SU-DHL-6 (cell line): ENCODE data around the gene RSPH1.

Experiments
- EZH2phosphoT487 ChIP-seq: fragments of 200-600 bp; sonication (generic), shearing (Covaris generic); conservative IDR thresholded peaks from 2 replicates; pipeline ENCODE4 v1.6.1; 2018; ENCODE audit warnings: mild to moderate bottlenecking, antibody characterized with exemption, low read length, moderate library complexity, mixed read lengths
- TF ChIP-seq, protein P1 (sequence below): fragments of 200-600 bp; sonication (generic); IDR thresholded peaks from one replicate; pipeline ENCODE4 v1.5.1; 2017; ENCODE audit warnings: antibody characterized with exemption, mild to moderate bottlenecking, low read length, moderate library complexity; ENCODE audit not compliant: insufficient read depth, poor library complexity, severe bottlenecking

DNA sequence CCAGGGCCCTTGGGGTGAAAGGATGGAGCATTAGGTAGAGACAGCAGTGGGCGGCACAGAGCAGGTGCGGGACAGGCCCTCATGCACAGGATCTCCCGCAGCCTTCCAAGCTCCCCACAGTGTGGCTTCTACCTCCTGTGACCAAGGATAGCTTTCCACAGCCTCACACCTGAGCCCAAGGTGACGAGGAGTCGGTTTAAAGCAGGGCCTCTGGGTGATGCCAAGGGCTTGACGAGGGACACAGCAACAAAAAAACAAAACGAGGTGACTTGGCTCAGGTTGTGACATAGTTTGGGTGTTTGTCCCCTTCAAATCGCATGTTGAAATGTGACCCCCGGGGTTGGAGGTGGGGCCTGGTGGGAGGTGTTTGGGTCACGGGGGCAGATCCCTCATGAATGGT is 15.3 kb downstream of the RSPH1 start:
- TF ChIP-seq, protein P1, sequence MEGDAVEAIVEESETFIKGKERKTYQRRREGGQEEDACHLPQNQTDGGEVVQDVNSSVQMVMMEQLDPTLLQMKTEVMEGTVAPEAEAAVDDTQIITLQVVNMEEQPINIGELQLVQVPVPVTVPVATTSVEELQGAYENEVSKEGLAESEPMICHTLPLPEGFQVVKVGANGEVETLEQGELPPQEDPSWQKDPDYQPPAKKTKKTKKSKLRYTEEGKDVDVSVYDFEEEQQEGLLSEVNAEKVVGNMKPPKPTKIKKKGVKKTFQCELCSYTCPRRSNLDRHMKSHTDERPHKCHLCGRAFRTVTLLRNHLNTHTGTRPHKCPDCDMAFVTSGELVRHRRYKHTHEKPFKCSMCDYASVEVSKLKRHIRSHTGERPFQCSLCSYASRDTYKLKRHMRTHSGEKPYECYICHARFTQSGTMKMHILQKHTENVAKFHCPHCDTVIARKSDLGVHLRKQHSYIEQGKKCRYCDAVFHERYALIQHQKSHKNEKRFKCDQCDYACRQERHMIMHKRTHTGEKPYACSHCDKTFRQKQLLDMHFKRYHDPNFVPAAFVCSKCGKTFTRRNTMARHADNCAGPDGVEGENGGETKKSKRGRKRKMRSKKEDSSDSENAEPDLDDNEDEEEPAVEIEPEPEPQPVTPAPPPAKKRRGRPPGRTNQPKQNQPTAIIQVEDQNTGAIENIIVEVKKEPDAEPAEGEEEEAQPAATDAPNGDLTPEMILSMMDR: no peak
- TF ChIP-seq EZH2phosphoT487: no peak
